SH-SY5Y (cell line): ENCODE results near the gene PHLDB3.

Experiments
- GATA2 ChIP-seq: IDR thresholded peaks from 2 replicates; pipeline ENCODE4 v1.6.1; 2011; ENCODE audit warnings: mild to moderate bottlenecking, low read depth, low read length
- GATA3 ChIP-seq: IDR thresholded peaks from 2 replicates; pipeline ENCODE4 v1.6.1; 2011; ENCODE audit warnings: low read depth, mild to moderate bottlenecking, low read length, moderate library complexity

DNA sequence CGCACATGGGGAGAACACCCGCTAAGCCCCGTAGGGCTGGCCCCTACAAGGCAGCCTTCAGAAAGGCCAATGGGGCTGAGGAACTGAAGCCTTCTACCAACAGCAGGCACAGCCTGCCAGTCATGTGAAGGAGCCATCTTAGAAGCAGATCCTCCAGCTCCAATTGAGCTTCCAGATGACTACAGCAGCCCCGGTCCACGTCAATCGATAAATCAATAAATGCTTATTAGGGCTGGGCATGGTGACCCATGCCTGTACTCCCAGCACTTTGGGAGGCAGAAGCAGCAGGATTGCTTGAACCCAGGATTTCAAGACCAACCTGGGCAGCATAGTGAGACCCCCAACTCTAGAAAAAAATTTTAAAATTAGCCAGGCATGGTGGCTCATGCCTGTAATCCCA is 66.8 kb downstream of the PHLDB3 start:
- TF ChIP-seq GATA2 (no peak), GATA3 (no peak)
